Testis (tissue), 3 donors: ENCODE data around the gene GLOD4. TPM values are rescaled to one million over a fixed set of nuclear protein-coding genes. Genes with fewer than 3 reads are reported as not detected.
"Not testable (repeated sequence)": the region's sequence is repeated elsewhere in the genome, so short reads cannot be mapped to it uniquely, and the experiment has no call there.

ENCODE experiments used
- DNase-seq: peaks from one replicate; pipeline ENCODE4 v3.0.0-alpha.2; 2019
- H3K27ac ChIP-seq, 2 donors: fragments of 200-600 bp; sonication (generic); one replicate each; pipeline ENCODE4 v1.5.1; 2019
- H3K27me3 ChIP-seq: fragments of 200-600 bp; sonication (generic); one replicate; pipeline ENCODE4 v1.5.1; 2019
- H3K36me3 ChIP-seq: fragments of 200-600 bp; sonication (generic); one replicate; pipeline ENCODE4 v1.5.1; 2017; ENCODE audit warnings: low read depth; ENCODE audit errors: missing control alignments
- H3K4me1 ChIP-seq: fragments of 200-600 bp; sonication (generic); one replicate; pipeline ENCODE4 v1.5.1; 2019
- H3K4me3 ChIP-seq, 2 donors: fragments of 200-600 bp; sonication (generic); one replicate each; pipeline ENCODE4 v1.5.1; 2017 to 2019
- H3K9me3 ChIP-seq: fragments of 200-600 bp; sonication (generic); one replicate; pipeline ENCODE4 v1.5.1; 2017
- CTCF ChIP-seq, 3 experiments: fragments of 450-650 bp in 2 of 3; fragments of 200-600 bp in 1 of 3; sonication (generic) in 1 of 3; IDR thresholded peaks; one replicate each; pipeline ENCODE4 v1.5.1; 2016 to 2019; ENCODE audit warnings: antibody characterized with exemption in 3 of 3, mild to moderate bottlenecking in 2 of 3, moderate library complexity in 1 of 3
- POLR2A ChIP-seq: fragments of 450-650 bp; IDR thresholded peaks from one replicate; pipeline ENCODE4 v1.6.1; 2017; ENCODE audit warnings: antibody characterized with exemption, mild to moderate bottlenecking, moderate library complexity
- WGBS, 2 donors: methylation state at CpG; one replicate each; pipeline ENCODE4 v1.1.5; 2018; 5-methylcytosine and 5-hydroxymethylcytosine counted together
- intact Hi-C: fragments of 100-400 bp; cut with DNase I; formaldehyde crosslinking; loops from one replicate; pipeline ENCODE4 v1.15.1; 2023; ENCODE audit warnings: low total_unique reads
- polyA plus RNA-seq: library from polyadenylated mRNA; stranded (reverse); fragments of 350-450 nt; fragmentation: Illumina TruSeq; extraction: RNeasy Lipid Tissue Mini Kit (QIAGEN cat#74804); gene quantifications from one replicate; pipeline ENCODE4 v1.2.3, GENCODE V29; 2014; ENCODE audit warnings: low read depth, low replicate concordance; ENCODE audit not compliant: insufficient read depth
- total RNA-seq, 2 donors: library from RNA; depleted of rRNA; stranded (reverse); fragments of >200 nt; gene quantifications; one replicate each; pipeline ENCODE4 v1.2.3, GENCODE V29; 2016

Gene GLOD4
- total and polyA plus RNA-seq, 3 donors from 2014 or later = 45.0 to 82.8 (median 55.9) TPM

- no peak for DNase-seq
- TF ChIP-seq CTCF (IDR thresholded peaks at IDR 0.05) (no peak), POLR2A (no peak)
- no peaks in the 10 kb centered on the region for H3K4me1 ChIP-seq
- H3K27ac ChIP-seq = no peak overlapping the region
- intact Hi-C loops = no loop called here
- no peaks in the 10 kb centered on the region for H3K36me3 ChIP-seq
- no peaks in the 10 kb centered on the region for H3K9me3 ChIP-seq
- no peaks in the 10 kb centered on the region for H3K27me3 ChIP-seq
- H3K4me3 ChIP-seq = no peak overlapping the region
- WGBS, 2 donors = 81 to 82% methylated on average over 3 to 4 of the region's 4 CpGs
Measured at GRCh38 chr17:788551-788950, 6.5 kb upstream of the GLOD4 start.

GRCh38 chr17:787641-788221 lies 5.7 kb upstream of the GLOD4 start:
- Histone ChIP-seq H3K9me3 (no peaks in the 10 kb centered on the region), H3K4me3 (no peak overlapping the region), H3K4me1 (no peaks in the 10 kb centered on the region), H3K36me3 (no peaks in the 10 kb centered on the region), H3K27me3 (no peaks in the 10 kb centered on the region), H3K27ac (no peak overlapping the region)
- no peak for DNase-seq
- no peak for TF ChIP-seq CTCF (IDR thresholded peaks at IDR 0.05)
- 91 to 94% methylated on average over 12 of the region's 12 CpGs for WGBS, 2 donors
- intact Hi-C loops = no loop called here

- H3K4me3 ChIP-seq, H3K36me3 ChIP-seq, DNase-seq, H3K27ac ChIP-seq, intact Hi-C loops, H3K9me3 ChIP-seq, H3K4me1 ChIP-seq, H3K27me3 ChIP-seq: not testable (repeated sequence)
- WGBS, 2 donors = 89 to 92% methylated on average over 7 of the region's 7 CpGs
Measured at GRCh38 chr17:785901-786300, 3.8 kb upstream of the GLOD4 start.

- Histone ChIP-seq H3K27me3 (no peaks in the 10 kb centered on the region), H3K9me3 (no peaks in the 10 kb centered on the region), H3K27ac (no peak overlapping the region), H3K4me1 (no peaks in the 10 kb centered on the region), H3K36me3 (no peaks in the 10 kb centered on the region), H3K4me3 (no peak overlapping the region)
- DNase-seq = no peak
- TF ChIP-seq CTCF (IDR thresholded peaks at IDR 0.05) = no peak
- no peak for TF ChIP-seq POLR2A
- intact Hi-C loops = no loop called here
- 68 to 77% methylated on average over 3 of the region's 3 CpGs for WGBS, 2 donors
Measured at GRCh38 chr17:784143-784542, 2.1 kb upstream of the GLOD4 start.

- no peak overlapping the region for H3K27ac ChIP-seq
- 89 to 91% methylated on average over 11 of the region's 11 CpGs for WGBS, 2 donors
- intact Hi-C loops = no loop called here
- H3K9me3 ChIP-seq = no peaks in the 10 kb centered on the region
- TF ChIP-seq CTCF (IDR thresholded peaks at IDR 0.05) (no peak), POLR2A (no peak)
- no peak for DNase-seq
- no peaks in the 10 kb centered on the region for H3K4me1 ChIP-seq
- no peaks in the 10 kb centered on the region for H3K27me3 ChIP-seq
- H3K4me3 ChIP-seq = no peak overlapping the region
- H3K36me3 ChIP-seq = no peaks in the 10 kb centered on the region
Measured at GRCh38 chr17:778096-778495, 4.0 kb downstream of the GLOD4 start.
